Measurements from ENCODE around the gene NEUROD4.

DNA sequence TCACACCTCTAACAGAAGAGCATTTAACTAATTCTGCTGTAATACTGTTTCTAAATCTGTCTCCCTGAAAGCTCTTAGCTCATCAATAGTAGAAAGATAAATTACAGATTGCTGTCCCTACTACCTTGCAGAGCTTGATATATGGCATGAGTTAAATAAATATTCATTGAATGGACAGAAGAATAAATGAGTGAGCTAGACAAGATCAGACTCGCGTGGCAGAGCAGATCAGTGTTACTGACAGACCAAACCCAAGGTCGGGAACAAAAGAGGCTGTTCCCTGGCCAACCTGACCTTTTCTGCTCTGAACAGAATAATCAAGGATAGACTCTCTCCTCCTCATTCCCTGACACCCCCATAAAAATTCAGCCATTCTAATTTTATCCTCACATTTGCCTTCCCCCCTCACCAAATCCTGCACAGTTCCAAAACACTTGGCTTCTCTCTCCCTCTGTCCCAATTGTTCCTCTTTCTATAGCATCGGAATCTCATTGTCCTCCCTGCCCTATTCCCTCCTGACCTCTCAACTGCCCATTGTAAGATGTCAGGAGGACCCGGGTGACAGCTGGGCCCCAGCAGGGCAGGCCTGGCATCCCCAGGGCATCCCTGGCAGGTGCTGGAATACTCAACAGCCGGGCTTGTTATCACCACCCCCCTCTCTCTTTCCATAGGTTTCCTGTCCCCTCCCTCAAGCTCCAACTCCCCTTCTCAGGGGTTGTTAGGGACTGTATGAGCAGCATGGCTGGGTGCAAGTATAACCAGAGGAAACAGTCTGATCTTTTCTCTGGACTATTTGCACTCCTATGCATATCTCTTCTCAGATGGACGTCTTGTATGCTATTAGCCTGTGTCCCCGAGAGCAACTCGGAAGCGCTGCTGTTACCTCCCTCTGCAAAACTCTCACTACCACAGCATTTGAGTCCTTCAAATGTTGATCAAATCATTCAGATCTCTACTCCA lies 19.9 kb downstream of the NEUROD4 start:
- no peak for TF ChIP-seq E2F5 (CRISPR knock-in tag; IDR thresholded peaks at IDR 0.05)
- TF ChIP-seq CTCF (IDR thresholded peaks at IDR 0.05): no peak
- no peak for TF ChIP-seq ATF1 (CRISPR knock-in tag; IDR thresholded peaks at IDR 0.05)
- TF ChIP-seq, protein P1, sequence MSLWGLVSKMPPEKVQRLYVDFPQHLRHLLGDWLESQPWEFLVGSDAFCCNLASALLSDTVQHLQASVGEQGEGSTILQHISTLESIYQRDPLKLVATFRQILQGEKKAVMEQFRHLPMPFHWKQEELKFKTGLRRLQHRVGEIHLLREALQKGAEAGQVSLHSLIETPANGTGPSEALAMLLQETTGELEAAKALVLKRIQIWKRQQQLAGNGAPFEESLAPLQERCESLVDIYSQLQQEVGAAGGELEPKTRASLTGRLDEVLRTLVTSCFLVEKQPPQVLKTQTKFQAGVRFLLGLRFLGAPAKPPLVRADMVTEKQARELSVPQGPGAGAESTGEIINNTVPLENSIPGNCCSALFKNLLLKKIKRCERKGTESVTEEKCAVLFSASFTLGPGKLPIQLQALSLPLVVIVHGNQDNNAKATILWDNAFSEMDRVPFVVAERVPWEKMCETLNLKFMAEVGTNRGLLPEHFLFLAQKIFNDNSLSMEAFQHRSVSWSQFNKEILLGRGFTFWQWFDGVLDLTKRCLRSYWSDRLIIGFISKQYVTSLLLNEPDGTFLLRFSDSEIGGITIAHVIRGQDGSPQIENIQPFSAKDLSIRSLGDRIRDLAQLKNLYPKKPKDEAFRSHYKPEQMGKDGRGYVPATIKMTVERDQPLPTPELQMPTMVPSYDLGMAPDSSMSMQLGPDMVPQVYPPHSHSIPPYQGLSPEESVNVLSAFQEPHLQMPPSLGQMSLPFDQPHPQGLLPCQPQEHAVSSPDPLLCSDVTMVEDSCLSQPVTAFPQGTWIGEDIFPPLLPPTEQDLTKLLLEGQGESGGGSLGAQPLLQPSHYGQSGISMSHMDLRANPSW (CRISPR knock-in tag; conservative IDR thresholded peaks at IDR 0.05; ENCODE audit: low read depth): no peak
- no peak for TF ChIP-seq TCF7 (CRISPR knock-in tag; IDR thresholded peaks at IDR 0.05; ENCODE audit: low read depth)
- TF ChIP-seq NFE2L1 (CRISPR knock-in tag; IDR thresholded peaks at IDR 0.05): no peak
- no peak for TF ChIP-seq PRRX2 (CRISPR knock-in tag; IDR thresholded peaks at IDR 0.05)
